Measurements from ENCODE around the gene EVX2. TPM values are rescaled to one million over a fixed set of nuclear protein-coding genes. Genes with fewer than 3 reads are reported as not detected.

EVX2 gene
- total and polyA plus RNA-seq, 2 of the 4 experiments (the other 2 are of a cell fraction), result not detected

GRCh38 chr2:176101842-176102241 is 18.1 kb upstream of the EVX2 start:
- H3K9me1 ChIP-seq (ENCODE audit: insufficient read depth, low read length), result no peaks in the 10 kb centered on the region
- no peaks in the 10 kb centered on the region for H3K36me3 ChIP-seq (ENCODE audit: control insufficient read depth, insufficient read depth, low read length)
- CTCF ChIA-PET, result no interaction called here
- H2AK9ac ChIP-seq (replicated peaks; ENCODE audit: low read depth, low read length, poor library complexity), result no peak overlapping the region
- H4K91ac ChIP-seq (ENCODE audit: insufficient read depth, low read depth, low read length), result no peak overlapping the region
- H4K20me1 ChIP-seq (ENCODE audit: insufficient read depth, low read length), result no peaks in the 10 kb centered on the region
- H3K4ac ChIP-seq (ENCODE audit: low read depth, low read length), result no peak overlapping the region
- BruUV-seq (replicated peaks), result no TSS peak
- no peak overlapping the region for H2BK20ac ChIP-seq (ENCODE audit: low read depth, low read length)
- TF ChIP-seq NFE2L2 (IDR thresholded peaks at IDR 0.05; ENCODE audit: low read depth, low read length) (no peak), FOS (IDR thresholded peaks at IDR 0.05; ENCODE audit: low read depth, low read length) (no peak), CHD1 (IDR thresholded peaks at IDR 0.05; ENCODE audit: low read depth, low read length) (no peak), MXI1 (IDR thresholded peaks at IDR 0.05; ENCODE audit: borderline replicate concordance, low read depth, low read length) (no peak), MAFK (IDR thresholded peaks at IDR 0.05; ENCODE audit: low read depth, low read length) (no peak), CEBPB (IDR thresholded peaks at IDR 0.05; ENCODE audit: low read depth, low read length) (no peak), SMC3 (IDR thresholded peaks at IDR 0.05; ENCODE audit: low read depth, low read length) (no peak), MAZ (IDR thresholded peaks at IDR 0.05; ENCODE audit: borderline replicate concordance, low read depth, low read length) (no peak)
- H4K5ac ChIP-seq (ENCODE audit: low read depth, low read length), result no peak overlapping the region
- H2BK5ac ChIP-seq (ENCODE audit: low read depth, low read length, poor library complexity, severe bottlenecking), result no peak overlapping the region
- H2BK120ac ChIP-seq (ENCODE audit: low read depth, low read length), result no peak overlapping the region
- no peak overlapping the region for H2BK15ac ChIP-seq (ENCODE audit: low read depth, low read length)
- no peak overlapping the region for H3K18ac ChIP-seq (ENCODE audit: low read depth, low read length)
- no peak overlapping the region for H2AK5ac ChIP-seq (ENCODE audit: low read depth, low read length)
- H3K4me3 ChIP-seq (ENCODE audit: insufficient read depth, low read depth, low read length), result no peak overlapping the region
- no CpG with 5 or more reads among the region's 5 CpGs for WGBS, 2 experiments (ENCODE audit: extremely low coverage in 2 of 2, insufficient read length in 1 of 2)
- H3K4me2 ChIP-seq (ENCODE audit: low read depth, low read length), result no peak overlapping the region
- no peak overlapping the region for H2AFZ ChIP-seq (replicated peaks; ENCODE audit: low read length, poor library complexity)
- H3K79me1 ChIP-seq (ENCODE audit: low read depth in 1 of 2, low read length in 2 of 2), result no peaks in the 10 kb centered on the region
- no peak overlapping the region for H4K8ac ChIP-seq (ENCODE audit: low read depth in 2 of 2, low read length in 2 of 2)
- H3K9me3 ChIP-seq (ENCODE audit: control insufficient read depth, insufficient read depth, low read length), result peaks cover 2% of the 10 kb centered on the region; the same call in 1 of the 2 replicates
- in situ Hi-C loops (cut with MboI; ENCODE audit: low sequenced_read_pairs), result no loop called here
- DNase-seq (no peak), ATAC-seq (ENCODE audit: low read depth) (no peak)
- POLR2A ChIA-PET (ENCODE audit: unreplicated experiment), result no interaction called here
- no peak overlapping the region for H3K23ac ChIP-seq (ENCODE audit: low read depth, low read length)
- H3K27me3 ChIP-seq (ENCODE audit: control insufficient read depth, insufficient read depth, low read length), result peaks cover 97% of the 10 kb centered on the region
- H3K4me1 ChIP-seq (ENCODE audit: control insufficient read depth, insufficient read depth, low read length), result peaks cover under 1% of the 10 kb centered on the region; the same call in 1 of the 2 replicates
- H3K9ac ChIP-seq (ENCODE audit: low read depth, low read length), result no peak overlapping the region
- no peak overlapping the region for H3K27ac ChIP-seq (ENCODE audit: insufficient read depth, low read length)
- no peak overlapping the region for H3K14ac ChIP-seq (replicated peaks; ENCODE audit: low read depth, low read length)
- dilution Hi-C loops (cut with HindIII; ENCODE audit: low sequenced_read_pairs, unreplicated experiment), result no loop called here
- intact Hi-C loops (cut with micrococcal nuclease), result no loop called here
- H3K56ac ChIP-seq (ENCODE audit: extremely low read depth, insufficient read depth, low read length), result no peak overlapping the region

All from IMR-90 (cell line).